Measurements from ENCODE around the gene WASF3.
A peak's percentile ranks its signal among the peaks of the same experiment; 100 is the strongest.

DNA sequence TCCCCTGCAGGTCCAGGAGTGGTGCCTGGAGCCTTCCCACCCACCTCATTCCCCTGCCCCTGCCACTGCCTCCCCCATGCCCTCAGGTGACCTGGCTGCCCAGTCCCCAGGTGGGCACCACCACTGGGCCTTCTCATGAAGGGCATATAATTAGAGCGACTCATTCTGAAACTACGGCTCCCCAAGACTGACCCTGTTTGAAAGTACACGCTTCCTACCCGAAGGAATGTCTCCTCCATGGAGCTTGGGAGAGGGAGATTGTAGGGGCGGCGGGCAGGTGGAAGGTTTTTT, 150.5 kb downstream of the WASF3 start:
- TF ChIP-seq, protein P1, sequence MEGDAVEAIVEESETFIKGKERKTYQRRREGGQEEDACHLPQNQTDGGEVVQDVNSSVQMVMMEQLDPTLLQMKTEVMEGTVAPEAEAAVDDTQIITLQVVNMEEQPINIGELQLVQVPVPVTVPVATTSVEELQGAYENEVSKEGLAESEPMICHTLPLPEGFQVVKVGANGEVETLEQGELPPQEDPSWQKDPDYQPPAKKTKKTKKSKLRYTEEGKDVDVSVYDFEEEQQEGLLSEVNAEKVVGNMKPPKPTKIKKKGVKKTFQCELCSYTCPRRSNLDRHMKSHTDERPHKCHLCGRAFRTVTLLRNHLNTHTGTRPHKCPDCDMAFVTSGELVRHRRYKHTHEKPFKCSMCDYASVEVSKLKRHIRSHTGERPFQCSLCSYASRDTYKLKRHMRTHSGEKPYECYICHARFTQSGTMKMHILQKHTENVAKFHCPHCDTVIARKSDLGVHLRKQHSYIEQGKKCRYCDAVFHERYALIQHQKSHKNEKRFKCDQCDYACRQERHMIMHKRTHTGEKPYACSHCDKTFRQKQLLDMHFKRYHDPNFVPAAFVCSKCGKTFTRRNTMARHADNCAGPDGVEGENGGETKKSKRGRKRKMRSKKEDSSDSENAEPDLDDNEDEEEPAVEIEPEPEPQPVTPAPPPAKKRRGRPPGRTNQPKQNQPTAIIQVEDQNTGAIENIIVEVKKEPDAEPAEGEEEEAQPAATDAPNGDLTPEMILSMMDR (IDR thresholded peaks at IDR 0.05) = peak in 2 of 6 experiments; percentile 0 to 11
- TF ChIP-seq POLR2A (IDR thresholded peaks at IDR 0.05) = no peak
